Activated CD8-positive, alpha-beta T cell treated with anti-CD3 and anti-CD28 coated beads, Interleukin-2, amount 10 ng/mL, durations not matched to agents 7 days and 5 days (primary cell): Measurements from ENCODE around the gene NSD2. TPM values are rescaled to one million over a fixed set of nuclear protein-coding genes. Genes with fewer than 3 reads are reported as not detected.
A peak's percentile ranks its signal among the peaks of the same experiment; 100 is the strongest.

Experiments used
- ATAC-seq: fragments of 150-1000 bp; cut with Tn5 transposase; one replicate; pipeline ENCODE4 v1.10.0; 2021; ENCODE audit warnings: moderate library complexity
- CTCF ChIA-PET: fragments of 350-600 bp; sonication (Branson Sonifier 250); formaldehyde crosslinking; loops from one replicate; lab custom pipeline; 2021; ENCODE audit warnings: antibody characterized with exemption; lab: Charles Lee
- POLR2A ChIA-PET: fragments of 350-600 bp; sonication (Branson Sonifier 250); formaldehyde crosslinking; loops from one replicate; lab custom pipeline; 2021; ENCODE audit warnings: antibody characterized with exemption; lab: Charles Lee
- DNase-seq: peaks from one replicate; pipeline ENCODE4 v3.0.0-alpha.2; 2020
- H3K27ac Mint-ChIP-seq: one replicate; pipeline ENCODE4 v1.8.0; 2021; ENCODE audit warnings: mild to moderate bottlenecking, mixed read lengths
- H3K27me3 Mint-ChIP-seq: one replicate; pipeline ENCODE4 v1.8.0; 2021; ENCODE audit warnings: low read depth, mixed read lengths
- H3K36me3 Mint-ChIP-seq: one replicate; pipeline ENCODE4 v1.8.0; 2021; ENCODE audit warnings: low read depth, mixed read lengths
- H3K4me1 Mint-ChIP-seq: one replicate; pipeline ENCODE4 v1.8.0; 2021; ENCODE audit warnings: low read depth, mixed read lengths
- H3K4me3 Mint-ChIP-seq: one replicate; pipeline ENCODE4 v1.8.0; 2021; ENCODE audit warnings: mild to moderate bottlenecking, mixed read lengths
- H3K9me3 Mint-ChIP-seq: one replicate; pipeline ENCODE4 v1.8.0; 2022; ENCODE audit warnings: mixed read lengths; ENCODE audit not compliant: insufficient read depth
- total RNA-seq, 2 experiments: library from RNA; stranded (reverse); gene quantifications; one replicate each; pipeline ENCODE4 v1.2.3, GENCODE V29; 2021

Gene NSD2
- total RNA-seq: 100 to 1,000 TPM; 287 to 290 TPM

GRCh38 chr4:1870578-1871443, at the start of gene NSD2:
NSD2 (plus strand) TSS chr4:1871393; CDS start chr4:1900655, 29,262 bp downstream.
- ATAC-seq: peak; percentile 65
- peaks cover 39% of the 10 kb centered on the region for H3K4me1 Mint-ChIP-seq
- peak within 1 kb of the TSS; percentile 99 for H3K27ac Mint-ChIP-seq
- H3K4me3 Mint-ChIP-seq: peak within 1 kb of the TSS; percentile 90
- peaks cover 29% of the 10 kb centered on the region for H3K36me3 Mint-ChIP-seq
- H3K27me3 Mint-ChIP-seq: no peaks in the 10 kb centered on the region
- POLR2A ChIA-PET: interaction anchor here (0.6 to 1.9 kb wide), 15 partner anchors 10 to 598 kb away, joined by 3 to 33 read pairs (median 3); partner anchors contain the start of genes LETM1, NELFA, RNF4 and SLBP
- CTCF ChIA-PET: interaction anchor here (1.1 to 1.6 kb wide), 4 partner anchors 9 to 28 kb away, joined by 3 to 6 read pairs (median 5); no protein-coding TSS in a partner anchor
- H3K9me3 Mint-ChIP-seq: no peaks in the 10 kb centered on the region
- peak; percentile 91 for DNase-seq

GRCh38 chr4:1821679-1822567, 49.3 kb upstream of the NSD2 start:
- Mint-ChIP-seq H3K9me3 (no peaks in the 10 kb centered on the region), H3K4me1 (no peaks in the 10 kb centered on the region), H3K4me3 (no peak overlapping the region), H3K36me3 (peaks cover 29% of the 10 kb centered on the region), H3K27ac (no peak overlapping the region), H3K27me3 (no peaks in the 10 kb centered on the region)
- POLR2A ChIA-PET: no interaction called here
- CTCF ChIA-PET: no interaction called here
- DNase-seq (no peak), ATAC-seq (no peak)

DNA sequence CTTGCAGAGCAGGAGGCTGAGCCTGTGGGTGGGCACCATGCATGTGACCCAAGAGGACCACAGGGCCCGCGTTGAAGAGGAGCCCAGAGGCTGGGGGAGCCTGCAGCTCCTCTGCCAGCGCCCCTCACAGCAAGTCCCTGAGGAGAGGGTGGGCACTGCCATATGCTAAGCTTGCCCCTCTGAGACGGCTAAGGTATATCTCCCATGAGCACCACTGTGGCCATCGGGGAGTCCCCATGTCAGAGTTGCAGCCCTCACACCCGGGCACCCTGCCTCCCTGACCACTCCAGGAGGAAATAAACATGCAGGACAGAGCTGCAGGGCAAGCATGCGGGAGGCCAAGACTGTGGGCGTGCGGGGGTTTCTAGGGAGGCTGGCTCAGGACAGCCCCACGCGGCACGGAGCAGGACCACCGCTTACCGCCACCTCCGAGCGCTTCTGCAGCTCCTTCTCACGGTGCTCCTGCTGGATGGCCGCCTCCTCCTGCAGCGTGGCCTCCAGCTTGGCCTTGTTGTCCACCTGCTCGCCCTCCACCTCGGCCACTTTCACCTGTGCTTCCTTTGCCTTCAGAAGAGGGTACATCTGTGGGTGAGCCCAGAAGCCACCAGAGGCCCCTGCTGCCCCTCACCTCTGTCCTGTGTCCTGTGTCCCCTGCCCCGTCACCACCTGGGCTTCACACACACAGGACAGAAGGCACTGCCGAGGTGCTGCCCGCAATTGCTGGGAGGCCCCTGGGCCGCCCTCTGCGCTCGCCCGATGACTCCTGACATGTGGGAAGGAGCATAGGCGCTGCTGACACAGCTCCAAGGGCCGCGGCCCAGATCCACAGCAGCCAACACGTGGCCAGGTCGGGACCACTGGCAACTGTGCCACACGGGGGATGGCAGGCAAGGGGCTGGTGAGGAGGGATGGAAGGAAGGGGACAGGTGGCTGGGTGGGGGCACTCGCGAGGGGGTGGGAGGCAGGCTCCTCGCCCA, 48.3 kb upstream of the NSD2 start:
- POLR2A ChIA-PET: no interaction called here

GRCh38 chr4:1823545-1823932, 47.7 kb upstream of the NSD2 start:
- Mint-ChIP-seq H3K36me3 (peaks cover 23% of the 10 kb centered on the region), H3K27me3 (no peaks in the 10 kb centered on the region), H3K4me1 (no peaks in the 10 kb centered on the region), H3K4me3 (no peak overlapping the region), H3K9me3 (no peaks in the 10 kb centered on the region), H3K27ac (no peak overlapping the region)
- ChIA-PET CTCF (no interaction called here), POLR2A (no interaction called here)
- no peak for ATAC-seq
- no peak for DNase-seq

More for the DNA sequence above, 48.3 kb upstream of the NSD2 start:
- H3K9me3 Mint-ChIP-seq: no peaks in the 10 kb centered on the region
- H3K4me3 Mint-ChIP-seq: no peak overlapping the region
- H3K27ac Mint-ChIP-seq: no peak overlapping the region
- CTCF ChIA-PET: no interaction called here
- H3K36me3 Mint-ChIP-seq: peaks cover 25% of the 10 kb centered on the region
- no peaks in the 10 kb centered on the region for H3K4me1 Mint-ChIP-seq
- ATAC-seq: no peak
- no peak for DNase-seq
- H3K27me3 Mint-ChIP-seq: no peaks in the 10 kb centered on the region

DNA sequence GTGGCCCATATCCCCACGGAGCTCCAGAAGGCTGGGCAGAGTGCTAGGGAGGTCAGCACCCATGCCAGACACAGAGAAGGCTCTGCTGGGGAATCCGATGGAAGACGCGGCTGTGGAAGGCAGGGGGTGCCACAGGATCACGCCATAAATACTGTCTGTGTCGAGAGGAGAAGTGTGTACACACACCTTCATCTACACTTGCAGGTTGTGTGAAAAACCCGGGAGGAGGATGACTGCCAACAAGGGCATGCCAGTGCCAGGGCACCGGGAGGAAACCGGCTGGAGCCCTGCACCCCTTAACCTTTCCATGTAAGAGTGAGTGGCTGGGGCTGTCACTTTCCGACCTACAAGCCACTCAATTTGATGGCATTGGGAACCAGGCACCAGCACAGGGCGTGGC, 46.4 kb upstream of the NSD2 start:
- no peak for DNase-seq
- peaks cover 21% of the 10 kb centered on the region for H3K36me3 Mint-ChIP-seq
- CTCF ChIA-PET: no interaction called here
- no peak overlapping the region for H3K27ac Mint-ChIP-seq
- H3K4me1 Mint-ChIP-seq: no peaks in the 10 kb centered on the region
- no peaks in the 10 kb centered on the region for H3K27me3 Mint-ChIP-seq
- no peak for ATAC-seq
- POLR2A ChIA-PET: no interaction called here
- no peak overlapping the region for H3K4me3 Mint-ChIP-seq
- H3K9me3 Mint-ChIP-seq: no peaks in the 10 kb centered on the region

DNA sequence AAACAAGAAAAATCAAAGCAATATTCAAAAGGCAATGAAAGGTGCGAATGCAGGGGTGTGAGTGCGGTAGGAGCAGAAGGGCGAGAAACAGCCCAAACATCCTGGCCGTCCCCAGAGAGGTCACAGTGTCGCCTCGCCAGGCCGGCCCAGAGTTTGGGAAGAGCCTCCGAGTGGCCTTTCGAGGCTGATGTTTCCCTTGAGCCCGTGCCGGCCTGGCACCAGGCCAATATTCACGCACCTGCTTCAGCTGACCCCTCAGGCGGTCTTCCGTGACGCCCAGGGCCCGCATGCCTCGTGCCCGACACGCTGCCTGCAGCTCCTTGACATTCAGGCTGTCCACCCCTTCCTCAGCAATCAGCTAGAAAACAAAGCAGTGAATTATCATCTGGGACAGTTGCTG, 45.9 kb upstream of the NSD2 start:
- ATAC-seq (no peak), DNase-seq (no peak)
- peaks cover 20% of the 10 kb centered on the region for H3K36me3 Mint-ChIP-seq
- peaks cover 3% of the 10 kb centered on the region for H3K4me1 Mint-ChIP-seq
- no peak overlapping the region for H3K27ac Mint-ChIP-seq
- no peaks in the 10 kb centered on the region for H3K9me3 Mint-ChIP-seq
- POLR2A ChIA-PET: no interaction called here
- H3K4me3 Mint-ChIP-seq: no peak overlapping the region
- CTCF ChIA-PET: no interaction called here
- H3K27me3 Mint-ChIP-seq: no peaks in the 10 kb centered on the region

DNA sequence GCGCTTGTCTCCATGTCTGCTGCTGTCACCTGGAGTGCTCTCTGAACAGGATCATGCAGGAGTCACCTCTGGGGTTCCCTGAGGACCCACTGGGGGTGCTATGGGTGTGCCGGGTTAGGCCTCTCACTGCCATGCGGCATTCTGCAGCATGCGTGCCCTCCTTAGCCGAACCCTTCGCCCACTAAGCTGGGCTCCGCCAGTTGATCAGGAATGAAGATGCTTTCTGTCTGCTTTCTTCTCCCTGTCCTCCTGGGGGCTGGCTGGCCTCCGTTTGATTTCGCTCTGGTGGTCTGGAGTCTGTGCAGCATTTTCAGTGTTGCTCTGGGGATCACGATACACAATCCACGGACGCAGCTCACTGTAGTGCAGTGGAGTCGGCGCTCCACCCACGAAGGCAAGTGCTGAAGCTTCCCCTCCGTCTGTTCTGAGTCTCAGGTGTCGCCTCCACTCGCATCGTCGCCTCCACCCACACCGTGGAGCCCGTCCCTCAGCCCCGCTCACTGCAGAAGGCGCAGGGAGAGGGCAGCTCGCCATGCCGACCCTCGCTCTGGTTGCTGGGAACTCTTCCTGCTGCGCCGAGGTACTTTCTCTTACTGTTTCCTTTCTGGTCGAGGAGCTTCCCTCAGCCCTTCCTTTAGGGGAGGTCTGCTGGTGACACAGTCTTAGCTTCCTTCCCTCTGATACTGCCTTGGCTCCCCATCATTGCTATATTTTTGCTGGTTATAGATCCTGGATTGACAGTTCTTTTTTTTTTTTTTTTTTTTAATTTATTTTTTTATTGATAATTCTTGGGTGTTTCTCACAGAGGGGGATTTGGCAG, 44.5 kb upstream of the NSD2 start:
- H3K36me3 Mint-ChIP-seq: peaks cover 27% of the 10 kb centered on the region
- H3K4me3 Mint-ChIP-seq: no peak overlapping the region
- CTCF ChIA-PET: no interaction called here
- H3K9me3 Mint-ChIP-seq: no peaks in the 10 kb centered on the region
- POLR2A ChIA-PET: no interaction called here
- H3K4me1 Mint-ChIP-seq: peaks cover 10% of the 10 kb centered on the region
- no peak for ATAC-seq
- H3K27me3 Mint-ChIP-seq: no peaks in the 10 kb centered on the region
- DNase-seq: no peak
- H3K27ac Mint-ChIP-seq: no peak overlapping the region

DNA sequence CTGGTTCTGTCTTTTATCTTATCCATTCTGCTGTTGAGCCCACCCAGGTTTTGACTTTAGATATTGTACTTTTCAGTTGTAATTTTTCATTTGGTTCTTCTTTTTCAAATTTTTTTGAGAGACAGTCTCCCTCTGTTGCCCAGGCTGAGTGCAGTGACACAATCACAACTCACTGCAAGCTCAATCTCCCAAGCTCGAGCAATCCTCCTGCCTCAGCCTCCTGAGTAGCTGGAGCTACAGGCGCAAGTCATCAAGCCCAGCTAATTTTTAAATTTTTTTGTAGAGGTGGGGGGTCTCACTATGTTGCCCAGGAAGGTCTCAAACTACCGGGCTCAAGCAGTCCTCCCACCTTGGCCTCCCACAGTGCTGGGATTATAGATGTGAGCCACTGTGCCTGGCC, 41.0 kb upstream of the NSD2 start:
- no peaks in the 10 kb centered on the region for H3K9me3 Mint-ChIP-seq
- no peaks in the 10 kb centered on the region for H3K27me3 Mint-ChIP-seq
- no peak overlapping the region for H3K4me3 Mint-ChIP-seq
- peak overlapping the region; percentile 48 for H3K27ac Mint-ChIP-seq
- ATAC-seq (no peak), DNase-seq (no peak)
- POLR2A ChIA-PET: interaction anchor here (0.8 to 1.4 kb wide), 2 partner anchors 17 to 110 kb away, joined by 3 to 5 read pairs; partner anchors contain the start of gene TMEM129
- H3K4me1 Mint-ChIP-seq: peaks cover 17% of the 10 kb centered on the region
- peaks cover 34% of the 10 kb centered on the region for H3K36me3 Mint-ChIP-seq
- CTCF ChIA-PET: interaction anchor here (1.0 to 1.5 kb wide), 2 partner anchors 69 to 137 kb away, joined by 3 read pairs; no protein-coding TSS in a partner anchor

DNA sequence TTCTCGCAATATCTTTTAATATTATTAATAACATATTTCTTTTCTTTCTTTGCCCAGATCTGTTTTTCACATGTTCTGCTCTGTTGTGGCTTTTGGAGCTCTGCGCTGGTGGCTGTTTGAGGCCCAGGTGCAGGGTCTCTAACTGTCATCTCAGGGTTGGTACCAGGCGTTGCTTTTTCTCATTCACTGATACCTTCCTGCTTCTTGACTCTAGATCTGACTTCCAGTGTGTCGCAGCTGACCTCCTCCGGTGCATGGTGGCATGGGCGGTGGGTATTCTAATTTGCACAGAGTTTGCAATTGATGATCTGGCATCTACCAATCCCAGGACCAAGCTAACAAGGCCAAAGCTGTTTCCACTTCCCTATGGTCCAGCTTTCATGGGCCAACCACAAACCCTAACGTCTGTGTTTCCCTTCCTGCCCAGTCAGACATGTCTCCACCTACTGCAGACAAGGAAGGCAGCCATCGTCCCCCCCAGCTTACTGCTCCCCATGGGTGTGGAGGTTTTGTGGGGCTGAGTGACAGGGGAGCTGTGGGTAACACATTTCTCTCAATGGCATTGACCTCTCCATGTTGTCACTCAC, 40.5 kb upstream of the NSD2 start:
- peaks cover 39% of the 10 kb centered on the region for H3K36me3 Mint-ChIP-seq
- CTCF ChIA-PET: interaction anchor here (1.0 to 1.5 kb wide), 2 partner anchors 68 to 137 kb away, joined by 3 read pairs; no protein-coding TSS in a partner anchor
- POLR2A ChIA-PET: interaction anchor here (0.8 to 1.4 kb wide), 3 partner anchors 18 to 110 kb away, joined by 3 to 5 read pairs (median 3); partner anchors contain the start of genes NSD2 and TMEM129
- no peak for DNase-seq
- H3K27me3 Mint-ChIP-seq: no peaks in the 10 kb centered on the region
- H3K27ac Mint-ChIP-seq: peak overlapping the region; percentile 69
- no peaks in the 10 kb centered on the region for H3K9me3 Mint-ChIP-seq
- ATAC-seq: no peak
- peaks cover 17% of the 10 kb centered on the region for H3K4me1 Mint-ChIP-seq
- no peak overlapping the region for H3K4me3 Mint-ChIP-seq

- no peak overlapping the region for H3K4me3 Mint-ChIP-seq
- peaks cover 17% of the 10 kb centered on the region for H3K4me1 Mint-ChIP-seq
- H3K9me3 Mint-ChIP-seq: no peaks in the 10 kb centered on the region
- no peaks in the 10 kb centered on the region for H3K27me3 Mint-ChIP-seq
- DNase-seq: no peak
- ChIA-PET POLR2A (interaction anchor here (1.3 to 1.4 kb wide), 2 partner anchors 40 to 111 kb away, joined by 3 to 5 read pairs; partner anchors contain the start of genes NSD2 and TMEM129), CTCF (interaction anchor here (1.0 to 1.5 kb wide), 2 partner anchors 68 to 138 kb away, joined by 3 read pairs; no protein-coding TSS in a partner anchor)
- ATAC-seq: no peak
- H3K27ac Mint-ChIP-seq: no peak overlapping the region
- H3K36me3 Mint-ChIP-seq: peaks cover 39% of the 10 kb centered on the region
Measured at GRCh38 chr4:1831331-1831730, 39.9 kb upstream of the NSD2 start.
